ENCODE measurements around the gene METTL1.

- TF ChIP-seq TAF1 (IDR thresholded peaks at IDR 0.05; ENCODE audit: borderline replicate concordance, low read depth, low read length) (no peak), POLR2A (IDR thresholded peaks at IDR 0.05; ENCODE audit: low read depth, low read length) (no peak)
Measured at GRCh38 chr12:57755194-57755453, 16.8 kb downstream of the METTL1 start.
